HG03139 (cell line): ENCODE results near the gene NDEL1.
A peak's percentile ranks its signal among the peaks of the same experiment; 100 is the strongest.

Experiments used
- ATAC-seq: cut with Tn5 transposase; IDR thresholded peaks from one replicate; pipeline ENCODE4 v1.9.1; 2021; ENCODE audit not compliant: unreplicated experiment

The NDEL1 gene

DNA sequence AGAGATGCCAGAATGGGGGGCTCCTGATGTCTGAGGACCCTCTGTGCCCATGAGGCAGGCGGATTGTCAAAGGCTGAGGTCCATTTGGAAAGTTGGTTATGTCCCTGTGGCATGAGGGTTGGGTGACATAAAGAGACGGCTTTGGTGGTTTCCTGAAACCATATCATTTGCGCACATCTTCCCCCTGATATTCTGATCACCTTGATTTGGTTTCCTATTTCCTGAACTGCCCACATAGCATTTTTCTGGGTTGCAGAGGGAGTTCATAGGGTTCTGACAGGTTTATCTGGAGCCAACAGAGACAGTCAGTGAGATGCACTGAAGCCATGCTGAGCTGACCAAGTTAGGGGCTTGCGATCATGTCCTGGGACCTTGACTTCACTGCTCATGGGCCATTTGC lies 22.4 kb upstream of the NDEL1 start:
- ATAC-seq = no peak

DNA sequence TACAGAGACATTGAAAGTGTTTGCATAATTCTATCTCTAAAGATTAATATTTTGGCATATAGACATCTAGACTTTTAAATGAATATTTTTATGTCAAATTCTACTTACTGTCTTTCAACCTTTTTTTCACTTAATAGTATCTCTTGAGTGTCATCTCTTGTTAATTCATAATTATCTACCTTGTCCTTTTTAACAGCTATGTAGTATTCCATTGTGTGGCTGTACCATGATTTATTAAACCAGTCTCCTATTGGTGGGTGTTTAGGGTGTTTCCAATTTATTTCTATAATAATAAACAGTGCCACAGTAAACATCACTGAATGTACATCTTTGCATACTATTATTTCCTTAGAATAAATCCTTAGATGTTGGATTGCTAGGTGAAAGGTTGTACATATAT lies 21.7 kb upstream of the NDEL1 start:
- ATAC-seq = no peak

DNA sequence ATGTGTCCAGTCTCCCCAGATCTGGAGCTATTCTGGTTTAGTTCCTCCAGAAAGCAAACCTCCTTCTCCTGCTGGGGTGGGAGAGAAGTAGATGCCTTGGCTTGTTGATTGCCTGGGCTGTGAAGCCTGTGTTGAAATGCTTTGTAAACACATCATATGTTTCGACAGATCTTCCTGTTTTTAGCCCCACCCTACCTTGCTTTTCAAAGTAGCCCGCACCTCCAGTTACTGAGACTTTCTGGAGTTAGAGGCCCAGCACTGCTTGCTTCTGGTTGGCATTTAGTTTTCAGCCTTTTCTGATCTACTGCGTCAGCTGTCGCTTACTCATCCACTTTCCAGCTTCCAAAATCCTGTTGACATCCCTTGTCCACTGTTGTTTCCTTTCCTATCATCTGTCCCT lies 17.9 kb upstream of the NDEL1 start:
- no peak for ATAC-seq

GRCh38 chr17:8418471-8418870 lies 17.2 kb upstream of the NDEL1 start:
- no peak for ATAC-seq

GRCh38 chr17:8419305-8419704 lies 16.4 kb upstream of the NDEL1 start:
- no peak for ATAC-seq

- ATAC-seq = no peak
These were observed 15.4 kb upstream of the NDEL1 start for GRCh38 chr17:8420041-8420934.

DNA sequence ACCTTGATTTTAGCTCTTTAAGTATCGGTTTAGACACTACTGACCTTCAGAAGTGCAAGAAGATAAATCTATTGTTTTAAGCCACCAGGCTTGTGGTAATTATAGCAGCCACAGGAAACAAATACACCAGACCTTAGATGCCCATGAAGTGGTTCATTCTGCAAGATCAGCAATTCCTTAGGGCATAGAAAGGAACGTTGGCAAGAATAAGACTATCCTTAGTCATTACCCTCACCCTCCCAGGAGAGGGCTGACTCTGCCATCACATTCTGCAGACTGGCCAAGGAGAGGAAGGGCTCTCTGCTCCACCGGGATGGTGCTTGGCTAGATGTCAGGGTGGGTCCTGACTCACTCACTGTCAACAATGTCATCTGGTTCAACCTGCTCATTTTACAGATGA lies 14.1 kb upstream of the NDEL1 start:
- no peak for ATAC-seq

DNA sequence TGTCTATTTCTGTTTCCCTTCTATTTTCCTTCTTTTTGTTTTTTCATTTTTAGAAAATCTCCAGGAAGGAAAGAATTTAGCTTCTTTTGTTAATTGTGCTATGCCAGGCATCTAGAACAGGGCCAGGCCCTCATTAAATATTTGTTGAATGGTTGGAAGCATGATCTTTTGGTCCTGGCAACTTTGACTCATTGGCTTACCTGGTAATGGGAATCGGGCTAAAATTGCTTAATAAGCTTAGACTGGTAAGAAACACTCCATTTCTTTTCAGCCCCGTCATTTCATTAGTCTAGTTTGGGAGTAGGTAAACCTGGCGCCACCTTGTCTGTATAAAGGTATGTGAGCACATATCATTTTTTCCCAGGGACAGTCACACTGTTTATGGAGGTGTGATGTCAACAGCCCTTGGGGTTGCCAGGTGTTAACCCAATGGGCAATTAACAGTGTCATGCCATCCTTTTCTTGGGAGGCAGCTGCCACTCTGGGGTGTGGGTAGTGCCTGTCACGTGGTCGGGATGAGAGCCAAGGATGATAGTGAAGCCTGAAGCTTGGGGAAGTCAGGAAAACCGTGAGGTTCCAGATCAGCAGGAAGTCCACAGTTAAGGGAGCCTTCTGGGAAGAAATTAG lies 9.5 kb upstream of the NDEL1 start:
- no peak for ATAC-seq

DNA sequence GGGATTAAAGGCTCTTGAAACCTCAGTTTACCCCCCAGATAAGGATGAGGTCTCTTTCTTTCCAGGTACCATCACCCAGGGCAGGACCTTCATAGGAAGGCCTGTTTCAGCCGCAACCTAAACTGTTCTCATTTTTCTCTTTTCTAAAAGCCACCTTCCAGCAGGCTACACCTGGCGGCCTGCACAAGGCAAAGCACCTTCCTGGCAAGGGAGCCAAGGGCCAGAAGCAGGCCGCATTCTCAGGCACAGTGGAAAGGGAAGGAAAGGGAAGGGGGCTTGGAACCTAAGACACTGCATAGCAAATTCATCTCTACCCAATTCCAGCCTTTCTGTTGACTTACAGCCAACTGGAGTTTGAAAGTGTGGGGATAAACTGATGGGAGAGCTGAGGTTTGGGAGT lies 8.9 kb upstream of the NDEL1 start:
- no peak for ATAC-seq

DNA sequence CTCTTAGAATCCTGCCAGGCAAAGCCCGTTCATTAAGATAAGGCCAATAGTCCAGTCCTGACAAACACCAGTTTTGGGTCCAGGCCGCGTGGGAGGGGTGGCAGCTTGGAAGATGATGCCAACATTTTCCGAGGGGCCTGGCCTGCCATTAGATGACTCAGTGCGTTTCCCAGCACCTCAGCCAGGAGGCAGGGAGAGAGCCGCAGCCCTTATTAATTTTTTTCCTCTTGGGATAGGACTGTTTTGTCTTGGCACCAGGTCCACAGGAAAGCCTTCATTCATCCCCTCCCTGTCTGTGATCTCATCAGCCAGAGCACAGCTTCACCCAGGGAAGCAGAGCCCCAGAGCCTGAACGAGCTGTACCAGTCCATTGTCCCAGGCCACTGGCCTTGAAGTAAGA lies 4.7 kb upstream of the NDEL1 start:
- ATAC-seq = no peak

DNA sequence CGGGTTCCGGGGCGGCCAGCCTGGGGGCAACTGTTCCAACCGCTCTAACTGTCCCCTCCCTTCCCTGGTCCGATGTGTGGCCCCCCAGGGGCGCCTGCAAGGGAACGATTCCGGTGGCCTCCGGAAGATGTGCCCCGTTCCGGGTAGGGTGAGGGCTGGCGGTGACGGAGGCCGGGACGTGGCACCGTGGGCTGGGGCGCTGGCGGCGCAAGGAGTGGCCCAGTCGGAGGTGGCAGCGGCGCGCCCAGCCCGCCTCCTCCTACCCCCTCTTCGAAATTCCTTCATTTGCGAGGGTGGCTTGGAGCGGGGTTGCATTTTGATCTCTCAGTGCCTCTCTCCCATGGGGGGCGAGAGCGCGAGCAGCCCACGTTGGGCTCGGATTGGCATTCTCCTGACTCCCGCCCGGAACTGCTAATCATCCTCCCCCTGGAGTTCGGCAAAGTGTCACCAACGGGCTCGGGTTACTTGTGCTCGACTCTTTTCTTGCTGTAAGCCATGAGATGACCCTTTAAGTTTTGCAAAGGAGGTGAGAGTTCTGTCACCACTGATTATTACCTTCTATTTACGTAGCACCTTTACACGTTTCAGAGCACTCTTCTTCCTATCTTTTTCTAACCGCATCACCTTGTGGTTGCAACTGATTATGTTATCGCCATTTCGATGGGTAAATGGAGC lies 622 bp downstream of the NDEL1 start:
- ATAC-seq = peak; percentile 33

- no peak for ATAC-seq
These were observed 1.1 kb downstream of the NDEL1 start for GRCh38 chr17:8436844-8437171.

- ATAC-seq = no peak
These were observed 2.8 kb downstream of the NDEL1 start for GRCh38 chr17:8438441-8438840.

GRCh38 chr17:8439681-8440080 lies 4.0 kb downstream of the NDEL1 start:
- ATAC-seq = no peak

DNA sequence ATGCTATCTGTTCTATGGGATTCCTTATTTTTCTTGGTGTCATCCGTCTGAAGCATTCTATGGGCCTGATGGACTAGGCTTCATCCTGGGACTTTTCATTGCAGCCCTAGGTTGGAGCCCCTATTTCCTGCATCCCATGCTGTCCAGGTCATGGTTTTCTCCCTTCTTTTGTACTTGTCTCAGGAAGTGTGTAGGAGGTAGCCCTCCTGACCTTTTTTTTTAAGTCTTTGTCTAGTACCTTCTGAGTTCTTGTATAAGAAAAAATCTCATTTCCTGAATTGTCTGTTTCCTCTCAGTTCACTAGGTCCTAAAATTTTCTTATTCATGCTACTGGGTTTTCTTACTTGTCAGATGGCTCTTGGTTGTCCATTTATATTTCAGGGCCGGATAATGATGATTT lies 6.0 kb downstream of the NDEL1 start:
- ATAC-seq = no peak

DNA sequence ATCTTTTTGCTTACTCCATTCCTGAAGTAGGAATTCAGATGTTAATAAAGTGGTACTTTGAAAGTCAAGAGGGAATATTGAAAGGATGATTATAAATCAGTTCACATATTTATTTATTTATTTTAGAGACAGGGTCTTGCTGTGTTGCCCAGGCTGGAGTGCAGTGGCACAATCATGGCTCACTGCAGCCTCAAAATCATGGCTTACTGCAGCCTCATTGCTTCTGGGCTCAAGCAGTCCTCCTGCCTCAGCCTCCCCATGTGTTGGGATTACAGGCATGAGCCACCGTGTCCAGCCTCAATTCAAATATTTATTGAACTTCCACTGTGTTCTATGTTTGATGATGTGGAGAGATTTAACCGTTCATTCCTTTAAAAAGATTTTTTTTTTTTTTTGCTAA lies 6.6 kb downstream of the NDEL1 start:
- no peak for ATAC-seq

DNA sequence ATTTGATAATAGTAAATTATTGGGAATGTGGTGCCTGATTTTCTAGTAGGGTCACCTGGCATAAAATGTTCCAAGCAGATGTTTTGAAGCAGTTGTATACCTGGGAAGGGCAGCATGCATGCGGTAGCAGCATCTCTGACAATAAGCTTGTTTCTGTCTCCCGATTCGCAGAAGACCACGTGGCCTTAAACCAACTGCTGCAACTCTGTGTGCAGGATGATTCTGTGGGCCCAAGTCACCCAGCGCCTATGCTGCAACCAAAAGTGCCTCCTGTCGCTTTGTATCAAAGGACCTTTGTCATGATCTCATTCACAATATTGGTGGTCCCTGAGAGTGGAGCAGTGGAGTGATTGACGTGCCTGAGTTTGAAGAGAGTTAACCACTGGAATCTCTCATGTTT lies 8.1 kb downstream of the NDEL1 start:
- no peak for ATAC-seq

DNA sequence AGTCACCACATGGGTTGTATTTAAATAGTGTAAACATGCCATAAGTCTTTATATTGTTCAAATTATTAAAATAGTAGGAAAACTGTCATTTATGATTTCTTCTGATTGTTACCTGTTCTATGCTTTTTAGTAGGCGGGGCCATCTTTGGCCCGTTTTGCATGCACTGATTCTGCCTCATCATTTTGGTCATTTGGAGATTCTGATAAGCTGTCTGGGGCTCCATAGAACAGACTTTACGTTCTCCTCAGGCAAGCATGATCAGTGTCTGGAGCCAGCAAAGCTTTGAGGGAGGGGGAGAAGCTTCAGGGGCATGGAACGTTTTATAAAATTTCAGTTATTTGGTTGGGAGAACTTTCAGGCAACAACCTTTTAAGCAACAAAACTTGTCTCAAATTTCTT lies 8.8 kb downstream of the NDEL1 start:
- ATAC-seq = no peak

DNA sequence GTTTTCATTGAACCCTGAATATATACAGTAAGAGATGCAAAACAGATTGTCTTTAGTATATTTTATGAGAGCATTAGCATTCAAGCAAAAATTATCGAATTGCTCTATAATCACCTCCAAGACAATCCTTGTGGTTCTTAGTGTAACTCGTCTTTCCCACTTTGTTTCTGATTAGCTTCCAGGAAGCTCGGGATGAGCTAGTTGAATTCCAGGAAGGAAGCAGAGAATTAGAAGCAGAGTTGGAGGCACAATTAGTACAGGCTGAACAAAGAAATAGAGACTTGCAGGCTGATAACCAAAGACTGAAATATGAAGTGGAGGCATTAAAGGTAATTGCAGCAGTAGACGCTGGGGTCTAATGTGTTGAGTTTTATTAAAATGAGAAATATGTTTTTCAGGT lies 9.9 kb downstream of the NDEL1 start:
- no peak for ATAC-seq

- no peak for ATAC-seq
These were observed 12.1 kb downstream of the NDEL1 start for GRCh38 chr17:8447799-8448198.

GRCh38 chr17:8448310-8448709 lies 12.6 kb downstream of the NDEL1 start:
- ATAC-seq = no peak

GRCh38 chr17:8451933-8452614 lies 16.4 kb downstream of the NDEL1 start:
- no peak for ATAC-seq
